GM18909 (cell line): Measurements from ENCODE around the gene AMIGO2.

ENCODE experiments used
- ATAC-seq: cut with Tn5 transposase; IDR thresholded peaks from one replicate; pipeline ENCODE4 v1.9.1; 2021; ENCODE audit warnings: mild to moderate bottlenecking; ENCODE audit not compliant: unreplicated experiment, poor library complexity

AMIGO2 gene

DNA sequence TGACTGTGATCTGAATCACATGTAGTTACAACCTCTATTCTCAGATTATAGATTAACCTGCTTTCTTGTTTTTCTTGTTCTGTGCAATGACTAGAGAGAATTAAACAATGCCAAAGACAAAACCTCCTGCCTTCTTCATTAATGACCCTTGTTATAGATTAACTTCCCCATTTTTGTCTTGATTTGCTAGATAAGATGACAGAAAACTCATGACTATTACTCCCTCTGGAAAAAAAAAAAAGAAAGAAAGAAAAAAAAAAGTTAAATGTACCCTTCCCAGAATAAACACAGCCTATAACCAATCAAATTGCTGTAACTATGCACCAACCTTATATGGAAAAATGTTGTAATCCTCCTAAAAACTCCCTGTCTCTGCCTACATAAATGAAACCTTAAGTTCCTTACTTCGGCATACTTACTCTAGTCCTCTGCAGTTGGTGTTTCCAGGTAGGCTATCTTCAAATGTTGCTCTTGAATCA, 41.5 kb downstream of the AMIGO2 start:
- ATAC-seq, result no peak

DNA sequence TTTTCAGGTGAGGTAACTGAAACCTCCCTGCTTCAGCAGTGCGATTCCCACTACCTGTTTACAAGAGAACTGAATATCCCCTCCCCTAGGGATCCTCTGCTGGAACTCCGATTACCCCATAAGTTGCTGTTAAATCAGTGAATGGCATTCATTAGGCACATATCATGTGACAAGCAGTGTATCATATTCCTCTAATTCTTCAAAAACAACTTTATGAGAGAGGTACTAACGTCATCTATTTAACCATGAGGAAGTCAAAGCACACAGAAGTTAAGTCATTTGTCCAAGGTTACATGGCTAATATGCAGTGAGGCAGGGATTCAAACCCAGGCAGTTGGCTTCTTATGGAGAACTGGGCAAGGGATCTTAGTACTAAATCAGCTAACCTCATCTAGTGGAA, 44.3 kb downstream of the AMIGO2 start:
- ATAC-seq, result no peak

DNA sequence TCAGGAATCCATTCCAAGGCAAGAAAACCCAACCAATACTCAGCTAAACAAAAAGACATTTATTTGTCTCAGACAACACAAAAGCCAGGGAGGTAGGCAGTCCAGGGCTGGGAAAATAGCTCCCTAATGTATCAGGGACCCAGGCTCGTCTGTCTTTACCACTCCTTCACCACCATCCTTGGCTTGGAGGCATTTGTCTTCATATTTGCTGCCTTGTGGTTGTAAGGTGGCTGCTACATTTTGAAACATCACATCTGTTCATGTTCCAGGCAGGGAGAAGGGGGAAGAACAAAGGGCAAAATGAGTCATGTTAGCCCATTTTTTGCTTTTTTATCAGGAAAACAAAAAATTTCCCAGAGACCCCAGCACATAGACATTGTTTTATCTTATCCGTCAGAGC, 45.1 kb downstream of the AMIGO2 start:
- ATAC-seq, result no peak

DNA sequence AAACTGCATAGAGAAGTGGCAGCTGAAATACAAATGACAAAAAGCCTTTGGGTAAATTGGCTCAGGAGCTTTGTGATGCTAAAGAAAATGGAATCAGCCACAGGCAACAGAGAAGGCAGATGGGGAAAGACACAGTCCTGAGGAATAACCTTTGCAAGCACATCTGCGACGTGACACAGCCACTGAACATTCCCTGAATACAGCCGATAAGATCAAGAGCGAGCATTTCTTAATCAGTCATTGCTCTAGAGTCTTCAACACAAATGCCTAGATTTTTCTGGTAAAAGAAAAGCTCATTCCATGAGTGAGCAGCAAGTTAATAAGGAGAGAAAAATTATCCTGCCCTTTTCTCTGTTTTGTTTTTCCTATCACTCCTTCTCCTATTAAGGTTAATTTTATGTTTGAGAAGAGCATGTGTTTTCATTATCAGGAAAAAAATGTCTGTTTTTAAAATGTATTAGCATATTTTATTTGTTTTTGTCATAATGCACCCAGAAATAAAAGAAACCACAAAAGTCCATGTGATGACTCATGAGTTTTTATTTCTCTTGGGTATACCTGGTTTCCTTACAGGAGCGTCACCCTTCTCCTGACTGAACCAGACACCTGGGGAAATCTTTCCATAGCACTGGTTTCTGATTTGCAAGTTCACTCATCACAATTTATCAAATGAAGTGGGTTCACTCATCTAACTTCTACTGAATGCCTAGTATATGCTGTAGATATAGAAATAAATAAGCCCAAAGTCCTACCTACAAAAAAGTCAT, 45.8 kb downstream of the AMIGO2 start:
- no peak for ATAC-seq

DNA sequence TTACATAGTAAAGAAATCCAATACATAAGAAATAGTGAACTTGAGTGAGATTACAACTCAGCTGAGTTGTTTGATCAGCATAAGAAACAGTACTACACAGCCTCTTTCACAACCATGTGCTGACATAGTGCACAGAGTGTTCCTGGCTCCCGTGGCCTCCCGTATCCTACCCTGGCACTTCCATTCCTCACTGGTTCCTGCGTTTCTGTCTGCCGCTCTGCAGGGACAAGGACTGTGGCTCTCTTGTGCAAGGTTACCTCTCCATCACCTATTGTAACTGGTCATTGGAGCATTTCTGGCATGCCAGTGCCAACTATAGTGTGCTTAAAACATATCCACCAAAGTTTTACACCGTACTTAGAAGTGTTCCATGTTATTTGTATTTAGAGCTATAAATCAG, 46.7 kb downstream of the AMIGO2 start:
- ATAC-seq, result no peak

- peak; percentile 50 for ATAC-seq
These were observed 47.1 kb downstream of the AMIGO2 start for GRCh38 chr12:47032644-47033043.

DNA sequence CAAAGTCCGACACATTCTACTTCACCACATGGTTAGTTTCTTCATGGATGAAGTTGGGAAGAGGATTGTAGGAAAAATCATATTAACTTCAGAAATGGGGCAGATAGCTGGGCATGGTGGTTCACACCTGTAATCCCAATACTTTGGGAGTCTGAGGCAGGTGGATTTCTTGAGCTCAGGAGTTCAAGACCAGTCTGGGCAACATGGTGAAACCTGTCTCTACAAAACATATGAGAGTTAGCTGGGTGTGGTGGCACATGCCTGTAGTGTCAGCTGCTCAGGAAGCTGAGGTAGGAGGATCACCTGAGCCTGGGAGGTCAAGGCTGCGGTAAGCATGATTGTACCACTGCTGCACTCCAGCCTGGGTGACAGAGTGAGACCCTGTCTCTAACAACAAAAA, 49.9 kb downstream of the AMIGO2 start:
- ATAC-seq, result no peak

- no peak for ATAC-seq
These were observed 50.6 kb downstream of the AMIGO2 start for GRCh38 chr12:47028981-47029708.

GRCh38 chr12:47028186-47028585, 51.6 kb downstream of the AMIGO2 start:
- no peak for ATAC-seq
